ENCODE measurements around the gene DEPP1. TPM values are rescaled to one million over a fixed set of nuclear protein-coding genes. Genes with fewer than 3 reads are reported as not detected.
A peak's percentile ranks its signal among the peaks of the same experiment; 100 is the strongest.

The DEPP1 gene
- total and polyA plus RNA-seq, 2 of the 13 experiments (the other 11 are each of a cell fraction or from before 2014, with no cell fraction given), result 14.8 to 270 TPM

DNA sequence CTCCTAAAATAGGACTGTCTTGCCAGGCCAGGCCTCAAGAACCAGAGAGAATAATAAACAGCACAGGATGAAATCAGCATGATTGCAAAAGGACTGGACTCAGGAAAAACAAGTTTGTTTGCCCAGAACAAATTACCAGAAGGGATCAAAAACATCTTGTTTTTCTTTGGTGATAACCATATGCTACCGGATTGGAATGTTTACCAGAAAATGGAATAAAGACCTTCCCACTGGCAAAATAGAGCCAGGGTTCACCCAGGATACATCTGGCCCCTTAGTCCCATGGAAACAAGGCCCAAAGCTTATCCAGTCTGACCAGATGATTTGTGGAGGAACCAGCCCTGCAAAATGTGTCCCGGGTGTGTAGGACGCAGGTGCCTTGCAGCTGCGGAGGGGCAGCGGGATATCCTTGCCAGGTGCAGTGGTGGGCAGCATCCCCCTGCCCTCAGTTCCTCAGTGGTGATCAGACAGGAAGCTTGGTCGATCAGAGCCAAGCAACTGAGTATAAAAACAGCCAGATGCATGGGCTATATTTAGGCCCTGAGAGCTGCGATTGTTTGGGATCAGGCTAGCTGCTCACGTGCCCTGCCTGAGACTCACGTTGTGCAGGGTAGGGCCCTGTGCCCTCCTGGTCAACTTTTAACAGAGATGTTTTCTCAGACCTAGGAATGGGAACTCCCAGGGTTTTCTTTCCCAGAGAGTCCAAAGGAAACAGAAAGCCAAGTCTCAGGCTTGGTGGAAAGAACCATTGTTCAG, 17.5 kb upstream of the DEPP1 start (continued):
- TF ChIP-seq, protein P1, sequence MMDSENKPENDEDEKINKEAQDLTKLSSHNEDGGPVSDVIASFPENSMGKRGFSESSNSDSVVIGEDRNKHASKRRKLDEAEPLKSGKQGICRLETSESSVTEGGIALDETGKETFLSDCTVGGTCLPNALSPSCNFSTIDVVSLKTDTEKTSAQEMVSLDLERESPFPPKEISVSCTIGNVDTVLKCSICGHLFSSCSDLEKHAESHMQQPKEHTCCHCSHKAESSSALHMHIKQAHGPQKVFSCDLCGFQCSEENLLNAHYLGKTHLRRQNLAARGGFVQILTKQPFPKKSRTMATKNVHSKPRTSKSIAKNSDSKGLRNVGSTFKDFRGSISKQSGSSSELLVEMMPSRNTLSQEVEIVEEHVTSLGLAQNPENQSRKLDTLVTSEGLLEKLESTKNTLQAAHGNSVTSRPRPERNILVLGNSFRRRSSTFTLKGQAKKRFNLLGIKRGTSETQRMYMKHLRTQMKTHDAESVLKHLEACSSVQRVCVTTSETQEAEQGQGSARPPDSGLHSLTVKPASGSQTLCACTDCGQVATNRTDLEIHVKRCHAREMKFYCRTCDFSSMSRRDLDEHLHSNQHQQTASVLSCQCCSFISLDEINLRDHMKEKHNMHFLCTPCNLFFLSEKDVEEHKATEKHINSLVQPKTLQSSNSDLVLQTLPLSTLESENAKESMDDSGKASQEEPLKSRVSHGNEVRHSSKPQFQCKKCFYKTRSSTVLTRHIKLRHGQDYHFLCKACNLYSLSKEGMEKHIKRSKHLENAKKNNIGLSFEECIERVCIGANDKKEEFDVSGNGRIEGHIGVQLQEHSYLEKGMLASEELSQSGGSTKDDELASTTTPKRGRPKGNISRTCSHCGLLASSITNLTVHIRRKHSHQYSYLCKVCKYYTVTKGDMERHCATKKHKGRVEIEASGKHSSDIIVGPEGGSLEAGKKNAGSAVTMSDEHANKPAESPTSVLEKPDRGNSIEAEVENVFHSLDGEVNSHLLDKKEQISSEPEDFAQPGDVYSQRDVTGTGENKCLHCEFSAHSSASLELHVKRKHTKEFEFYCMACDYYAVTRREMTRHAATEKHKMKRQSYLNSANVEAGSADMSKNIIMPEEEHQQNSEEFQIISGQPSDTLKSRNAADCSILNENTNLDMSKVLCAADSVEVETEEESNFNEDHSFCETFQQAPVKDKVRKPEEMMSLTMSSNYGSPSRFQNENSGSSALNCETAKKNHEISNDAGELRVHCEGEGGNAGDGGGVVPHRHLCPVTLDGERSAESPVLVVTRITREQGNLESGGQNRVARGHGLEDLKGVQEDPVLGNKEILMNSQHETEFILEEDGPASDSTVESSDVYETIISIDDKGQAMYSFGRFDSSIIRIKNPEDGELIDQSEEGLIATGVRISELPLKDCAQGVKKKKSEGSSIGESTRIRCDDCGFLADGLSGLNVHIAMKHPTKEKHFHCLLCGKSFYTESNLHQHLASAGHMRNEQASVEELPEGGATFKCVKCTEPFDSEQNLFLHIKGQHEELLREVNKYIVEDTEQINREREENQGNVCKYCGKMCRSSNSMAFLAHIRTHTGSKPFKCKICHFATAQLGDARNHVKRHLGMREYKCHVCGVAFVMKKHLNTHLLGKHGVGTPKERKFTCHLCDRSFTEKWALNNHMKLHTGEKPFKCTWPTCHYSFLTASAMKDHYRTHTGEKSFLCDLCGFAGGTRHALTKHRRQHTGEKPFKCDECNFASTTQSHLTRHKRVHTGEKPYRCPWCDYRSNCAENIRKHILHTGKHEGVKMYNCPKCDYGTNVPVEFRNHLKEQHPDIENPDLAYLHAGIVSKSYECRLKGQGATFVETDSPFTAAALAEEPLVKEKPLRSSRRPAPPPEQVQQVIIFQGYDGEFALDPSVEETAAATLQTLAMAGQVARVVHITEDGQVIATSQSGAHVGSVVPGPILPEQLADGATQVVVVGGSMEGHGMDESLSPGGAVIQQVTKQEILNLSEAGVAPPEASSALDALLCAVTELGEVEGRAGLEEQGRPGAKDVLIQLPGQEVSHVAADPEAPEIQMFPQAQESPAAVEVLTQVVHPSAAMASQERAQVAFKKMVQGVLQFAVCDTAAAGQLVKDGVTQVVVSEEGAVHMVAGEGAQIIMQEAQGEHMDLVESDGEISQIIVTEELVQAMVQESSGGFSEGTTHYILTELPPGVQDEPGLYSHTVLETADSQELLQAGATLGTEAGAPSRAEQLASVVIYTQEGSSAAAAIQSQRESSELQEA (CRISPR knock-in tag; IDR thresholded peaks at IDR 0.05; ENCODE audit: not compliant biosample characterization), result peak; percentile 75
- TF ChIP-seq RXRA (CRISPR knock-in tag; IDR thresholded peaks at IDR 0.05) (peak; percentile 80), ZNF441 (CRISPR knock-in tag; IDR thresholded peaks at IDR 0.05; ENCODE audit: borderline replicate concordance) (no peak), RNF2 (conservative IDR thresholded peaks at IDR 0.05; ENCODE audit: low read depth) (no peak), RBM22 (optimal IDR thresholded peaks at IDR 0.05; ENCODE audit: low read length) (no peak), RFX5 (IDR thresholded peaks at IDR 0.05; ENCODE audit: low read depth, low read length) (no peak), NFIC (IDR thresholded peaks at IDR 0.05; ENCODE audit: low read length) (peak; percentile 88; the same call in 1 of the 2 replicates), ZNF296 (CRISPR knock-in tag; conservative IDR thresholded peaks at IDR 0.05) (no peak), ZNF577 (CRISPR knock-in tag; IDR thresholded peaks at IDR 0.05; ENCODE audit: borderline replicate concordance, low read depth) (no peak), WIZ (CRISPR knock-in tag; IDR thresholded peaks at IDR 0.05) (no peak), TOPORS (CRISPR knock-in tag; IDR thresholded peaks at IDR 0.05) (peak; percentile 72; the same call in 1 of the 2 replicates), HOXD1 (CRISPR knock-in tag; IDR thresholded peaks at IDR 0.05) (peak; percentile 85; the same call in 1 of the 2 replicates)
- TF ChIP-seq, protein P2, sequence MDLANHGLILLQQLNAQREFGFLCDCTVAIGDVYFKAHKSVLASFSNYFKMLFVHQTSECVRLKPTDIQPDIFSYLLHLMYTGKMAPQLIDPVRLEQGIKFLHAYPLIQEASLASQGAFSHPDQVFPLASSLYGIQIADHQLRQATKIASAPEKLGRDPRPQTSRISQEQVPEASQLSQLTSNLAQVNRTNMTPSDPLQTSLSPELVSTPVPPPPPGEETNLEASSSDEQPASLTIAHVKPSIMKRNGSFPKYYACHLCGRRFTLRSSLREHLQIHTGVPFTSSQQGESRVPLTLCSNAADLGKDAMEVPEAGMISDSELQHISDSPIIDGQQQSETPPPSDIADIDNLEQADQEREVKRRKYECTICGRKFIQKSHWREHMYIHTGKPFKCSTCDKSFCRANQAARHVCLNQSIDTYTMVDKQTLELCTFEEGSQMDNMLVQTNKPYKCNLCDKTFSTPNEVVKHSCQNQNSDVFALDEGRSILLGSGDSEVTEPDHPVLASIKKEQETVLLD (CRISPR knock-in tag; IDR thresholded peaks at IDR 0.05; ENCODE audit: low read depth), result no peak
- TF ChIP-seq, protein P3, sequence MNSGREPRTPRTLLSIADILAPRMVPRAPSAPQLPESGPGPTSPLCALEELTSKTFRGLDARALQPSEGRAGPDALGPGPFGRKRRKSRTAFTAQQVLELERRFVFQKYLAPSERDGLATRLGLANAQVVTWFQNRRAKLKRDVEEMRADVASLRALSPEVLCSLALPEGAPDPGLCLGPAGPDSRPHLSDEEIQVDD (CRISPR knock-in tag; IDR thresholded peaks at IDR 0.05; ENCODE audit: borderline replicate concordance), result no peak
- TF ChIP-seq, protein P4, sequence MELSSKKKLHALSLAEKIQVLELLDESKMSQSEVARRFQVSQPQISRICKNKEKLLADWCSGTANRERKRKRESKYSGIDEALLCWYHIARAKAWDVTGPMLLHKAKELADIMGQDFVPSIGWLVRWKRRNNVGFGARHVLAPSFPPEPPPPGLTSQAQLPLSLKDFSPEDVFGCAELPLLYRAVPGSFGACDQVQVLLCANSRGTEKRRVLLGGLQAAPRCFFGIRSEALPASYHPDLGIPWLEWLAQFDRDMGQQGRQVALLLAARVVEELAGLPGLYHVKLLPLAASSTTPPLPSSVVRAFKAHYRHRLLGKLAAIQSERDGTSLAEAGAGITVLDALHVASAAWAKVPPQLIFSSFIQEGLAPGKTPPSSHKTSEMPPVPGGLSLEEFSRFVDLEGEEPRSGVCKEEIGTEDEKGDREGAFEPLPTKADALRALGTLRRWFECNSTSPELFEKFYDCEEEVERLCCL (CRISPR knock-in tag; IDR thresholded peaks at IDR 0.05; ENCODE audit: borderline replicate concordance), result no peak
- TF ChIP-seq, protein P5, sequence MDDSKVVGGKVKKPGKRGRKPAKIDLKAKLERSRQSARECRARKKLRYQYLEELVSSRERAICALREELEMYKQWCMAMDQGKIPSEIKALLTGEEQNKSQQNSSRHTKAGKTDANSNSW (CRISPR knock-in tag; IDR thresholded peaks at IDR 0.05; ENCODE audit: borderline replicate concordance), result no peak
